ENCODE measurements around the gene NOL11.

NOL11 gene

DNA sequence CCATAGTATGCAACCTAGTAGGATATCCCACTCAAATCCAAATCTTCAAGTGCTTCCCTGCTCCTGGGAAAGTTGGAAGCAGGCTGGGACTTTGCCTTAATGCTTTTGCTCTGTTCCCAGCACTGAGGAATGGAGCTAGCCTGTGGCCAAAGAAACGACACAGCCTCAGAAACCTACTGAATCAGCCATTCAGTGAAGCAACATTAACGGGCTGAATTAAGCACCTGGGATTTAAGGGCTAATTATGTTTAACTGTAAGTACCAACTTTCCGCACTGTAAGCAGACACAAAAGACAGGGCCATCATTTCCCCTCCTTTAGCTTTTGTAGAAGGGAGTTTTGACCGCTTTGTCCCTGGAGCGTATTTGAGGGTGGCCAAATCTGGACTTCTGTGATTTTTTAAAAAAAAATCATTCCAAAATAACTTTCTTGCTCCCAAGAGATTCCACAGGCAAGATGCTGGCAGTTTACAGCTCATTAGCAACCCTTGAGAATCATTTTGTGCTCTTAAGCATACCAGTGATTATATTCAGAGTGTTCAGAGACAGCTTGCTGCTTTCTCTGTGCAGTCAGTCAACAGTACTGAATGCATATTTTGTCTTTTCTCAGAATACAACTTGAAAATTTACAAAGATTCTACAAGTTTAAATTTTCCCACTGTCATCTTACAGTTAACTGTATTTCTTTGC lies 17.6 kb upstream of the NOL11 start:
- no peak for TF ChIP-seq RAD21 (IDR thresholded peaks at IDR 0.05; ENCODE audit: low read depth)
- TF ChIP-seq, protein P1, sequence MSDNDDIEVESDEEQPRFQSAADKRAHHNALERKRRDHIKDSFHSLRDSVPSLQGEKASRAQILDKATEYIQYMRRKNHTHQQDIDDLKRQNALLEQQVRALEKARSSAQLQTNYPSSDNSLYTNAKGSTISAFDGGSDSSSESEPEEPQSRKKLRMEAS (IDR thresholded peaks at IDR 0.05), result no peak

DNA sequence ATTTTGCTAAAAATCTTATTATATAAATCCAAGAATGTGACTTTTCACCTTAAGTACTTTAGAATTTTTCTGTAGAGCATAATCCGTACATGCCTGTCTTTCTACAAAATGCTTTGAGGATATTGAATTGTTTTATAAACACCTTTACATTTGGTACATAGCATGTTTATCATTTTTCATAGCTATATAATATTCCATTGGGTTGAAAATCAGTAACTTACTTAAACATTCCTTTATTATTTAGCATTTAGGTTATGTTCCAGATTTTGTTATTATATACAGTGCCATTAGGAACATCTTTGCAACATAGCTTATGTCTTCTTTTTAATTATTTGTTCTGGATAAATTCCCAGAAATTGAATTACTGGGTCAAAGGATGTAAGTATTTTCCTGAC lies 17.0 kb upstream of the NOL11 start:
- no peak for TF ChIP-seq RAD21 (IDR thresholded peaks at IDR 0.05; ENCODE audit: low read depth)
- no peak for TF ChIP-seq TCF12 (IDR thresholded peaks at IDR 0.05; ENCODE audit: low read depth)
- TF ChIP-seq FOXM1 (IDR thresholded peaks at IDR 0.05; ENCODE audit: borderline replicate concordance, low read depth), result no peak
- TF ChIP-seq, protein P2, sequence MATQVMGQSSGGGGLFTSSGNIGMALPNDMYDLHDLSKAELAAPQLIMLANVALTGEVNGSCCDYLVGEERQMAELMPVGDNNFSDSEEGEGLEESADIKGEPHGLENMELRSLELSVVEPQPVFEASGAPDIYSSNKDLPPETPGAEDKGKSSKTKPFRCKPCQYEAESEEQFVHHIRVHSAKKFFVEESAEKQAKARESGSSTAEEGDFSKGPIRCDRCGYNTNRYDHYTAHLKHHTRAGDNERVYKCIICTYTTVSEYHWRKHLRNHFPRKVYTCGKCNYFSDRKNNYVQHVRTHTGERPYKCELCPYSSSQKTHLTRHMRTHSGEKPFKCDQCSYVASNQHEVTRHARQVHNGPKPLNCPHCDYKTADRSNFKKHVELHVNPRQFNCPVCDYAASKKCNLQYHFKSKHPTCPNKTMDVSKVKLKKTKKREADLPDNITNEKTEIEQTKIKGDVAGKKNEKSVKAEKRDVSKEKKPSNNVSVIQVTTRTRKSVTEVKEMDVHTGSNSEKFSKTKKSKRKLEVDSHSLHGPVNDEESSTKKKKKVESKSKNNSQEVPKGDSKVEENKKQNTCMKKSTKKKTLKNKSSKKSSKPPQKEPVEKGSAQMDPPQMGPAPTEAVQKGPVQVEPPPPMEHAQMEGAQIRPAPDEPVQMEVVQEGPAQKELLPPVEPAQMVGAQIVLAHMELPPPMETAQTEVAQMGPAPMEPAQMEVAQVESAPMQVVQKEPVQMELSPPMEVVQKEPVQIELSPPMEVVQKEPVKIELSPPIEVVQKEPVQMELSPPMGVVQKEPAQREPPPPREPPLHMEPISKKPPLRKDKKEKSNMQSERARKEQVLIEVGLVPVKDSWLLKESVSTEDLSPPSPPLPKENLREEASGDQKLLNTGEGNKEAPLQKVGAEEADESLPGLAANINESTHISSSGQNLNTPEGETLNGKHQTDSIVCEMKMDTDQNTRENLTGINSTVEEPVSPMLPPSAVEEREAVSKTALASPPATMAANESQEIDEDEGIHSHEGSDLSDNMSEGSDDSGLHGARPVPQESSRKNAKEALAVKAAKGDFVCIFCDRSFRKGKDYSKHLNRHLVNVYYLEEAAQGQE (IDR thresholded peaks at IDR 0.05; ENCODE audit: low read depth), result no peak
- TF ChIP-seq, protein P3, sequence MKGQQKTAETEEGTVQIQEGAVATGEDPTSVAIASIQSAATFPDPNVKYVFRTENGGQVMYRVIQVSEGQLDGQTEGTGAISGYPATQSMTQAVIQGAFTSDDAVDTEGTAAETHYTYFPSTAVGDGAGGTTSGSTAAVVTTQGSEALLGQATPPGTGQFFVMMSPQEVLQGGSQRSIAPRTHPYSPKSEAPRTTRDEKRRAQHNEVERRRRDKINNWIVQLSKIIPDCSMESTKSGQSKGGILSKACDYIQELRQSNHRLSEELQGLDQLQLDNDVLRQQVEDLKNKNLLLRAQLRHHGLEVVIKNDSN (IDR thresholded peaks at IDR 0.05), result no peak
- no peak for TF ChIP-seq ZBTB7A (IDR thresholded peaks at IDR 0.05; ENCODE audit: low read depth)
- TF ChIP-seq CEBPB (IDR thresholded peaks at IDR 0.05), result no peak
- TF ChIP-seq NFIC (IDR thresholded peaks at IDR 0.05), result no peak
- no peak for TF ChIP-seq TEAD4 (IDR thresholded peaks at IDR 0.05)
- TF ChIP-seq TAF1 (IDR thresholded peaks at IDR 0.05; ENCODE audit: low read depth), result no peak
- no peak for TF ChIP-seq EP300 (IDR thresholded peaks at IDR 0.05; ENCODE audit: borderline replicate concordance)
- TF ChIP-seq EGR1 (IDR thresholded peaks at IDR 0.05), result no peak
- no peak for TF ChIP-seq YY1 (IDR thresholded peaks at IDR 0.05; ENCODE audit: low read depth)
- TF ChIP-seq CREB1 (IDR thresholded peaks at IDR 0.05; ENCODE audit: low read depth), result no peak
- TF ChIP-seq, protein P1 (IDR thresholded peaks at IDR 0.05), result no peak

DNA sequence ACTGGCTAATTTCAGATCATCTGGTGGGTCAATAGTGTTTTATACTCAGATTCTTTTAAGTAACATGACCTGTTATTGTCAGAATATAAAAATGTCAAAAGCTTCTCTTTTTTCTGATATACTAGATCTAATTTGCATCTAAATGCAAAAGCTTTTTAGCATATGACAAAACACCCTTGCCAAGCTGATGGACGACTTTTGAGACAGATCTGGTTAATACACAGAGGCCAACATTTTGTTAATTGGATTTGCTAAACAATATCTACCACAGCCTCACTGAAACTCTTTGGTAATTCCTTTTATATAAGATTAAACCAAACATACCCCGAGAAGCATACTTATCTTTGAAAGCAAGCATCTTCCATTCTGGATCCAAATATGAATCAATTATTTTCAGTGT lies 10.3 kb upstream of the NOL11 start:
- TF ChIP-seq EP300 (IDR thresholded peaks at IDR 0.05; ENCODE audit: borderline replicate concordance) (no peak), CREB1 (IDR thresholded peaks at IDR 0.05; ENCODE audit: low read depth) (no peak), ZBTB7A (IDR thresholded peaks at IDR 0.05; ENCODE audit: low read depth) (no peak), EGR1 (IDR thresholded peaks at IDR 0.05) (no peak), FOXM1 (IDR thresholded peaks at IDR 0.05; ENCODE audit: borderline replicate concordance, low read depth) (no peak), RAD21 (IDR thresholded peaks at IDR 0.05; ENCODE audit: low read depth) (no peak), TEAD4 (IDR thresholded peaks at IDR 0.05) (no peak), NFIC (IDR thresholded peaks at IDR 0.05) (no peak), TAF1 (IDR thresholded peaks at IDR 0.05; ENCODE audit: low read depth) (no peak), TCF12 (IDR thresholded peaks at IDR 0.05; ENCODE audit: low read depth) (no peak), CEBPB (IDR thresholded peaks at IDR 0.05) (no peak), YY1 (IDR thresholded peaks at IDR 0.05; ENCODE audit: low read depth) (no peak)
- TF ChIP-seq, protein P1 (IDR thresholded peaks at IDR 0.05), result no peak
- TF ChIP-seq, protein P3 (IDR thresholded peaks at IDR 0.05), result no peak
- TF ChIP-seq, protein P2 (IDR thresholded peaks at IDR 0.05; ENCODE audit: low read depth), result no peak

DNA sequence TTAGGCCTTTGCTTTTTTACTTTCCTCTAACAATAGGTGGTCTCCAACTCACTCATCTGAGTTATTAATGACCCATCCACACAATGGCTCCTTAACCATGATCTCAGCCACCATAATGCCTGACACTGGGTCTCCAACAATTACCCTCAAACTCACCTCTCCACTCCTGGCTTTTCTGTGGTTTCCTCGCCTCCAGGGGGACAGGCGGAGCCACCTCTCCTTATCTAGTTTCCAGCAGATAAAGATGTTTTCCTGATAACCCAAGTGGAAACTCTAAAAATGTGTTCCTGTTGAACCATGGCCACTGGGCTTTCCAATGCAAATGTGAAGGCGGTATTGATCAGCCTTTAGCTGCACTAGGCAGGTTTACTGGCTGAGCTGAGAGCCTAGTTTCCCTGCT lies 9.4 kb upstream of the NOL11 start:
- TF ChIP-seq NFIC (IDR thresholded peaks at IDR 0.05), result no peak
- TF ChIP-seq YY1 (IDR thresholded peaks at IDR 0.05; ENCODE audit: low read depth), result no peak
- TF ChIP-seq TEAD4 (IDR thresholded peaks at IDR 0.05), result no peak
- TF ChIP-seq CREB1 (IDR thresholded peaks at IDR 0.05; ENCODE audit: low read depth), result no peak
- no peak for TF ChIP-seq TCF12 (IDR thresholded peaks at IDR 0.05; ENCODE audit: low read depth)
- no peak for TF ChIP-seq RAD21 (IDR thresholded peaks at IDR 0.05; ENCODE audit: low read depth)
- no peak for TF ChIP-seq EP300 (IDR thresholded peaks at IDR 0.05; ENCODE audit: borderline replicate concordance)
- no peak for TF ChIP-seq FOXM1 (IDR thresholded peaks at IDR 0.05; ENCODE audit: borderline replicate concordance, low read depth)
- no peak for TF ChIP-seq EGR1 (IDR thresholded peaks at IDR 0.05)
- no peak for TF ChIP-seq TAF1 (IDR thresholded peaks at IDR 0.05; ENCODE audit: low read depth)
- TF ChIP-seq, protein P2 (IDR thresholded peaks at IDR 0.05; ENCODE audit: low read depth), result no peak
- TF ChIP-seq, protein P3 (IDR thresholded peaks at IDR 0.05), result no peak
- TF ChIP-seq ZBTB7A (IDR thresholded peaks at IDR 0.05; ENCODE audit: low read depth), result no peak
- TF ChIP-seq, protein P1 (IDR thresholded peaks at IDR 0.05), result no peak
